ENCODE measurements around the gene PSME4.

DNA sequence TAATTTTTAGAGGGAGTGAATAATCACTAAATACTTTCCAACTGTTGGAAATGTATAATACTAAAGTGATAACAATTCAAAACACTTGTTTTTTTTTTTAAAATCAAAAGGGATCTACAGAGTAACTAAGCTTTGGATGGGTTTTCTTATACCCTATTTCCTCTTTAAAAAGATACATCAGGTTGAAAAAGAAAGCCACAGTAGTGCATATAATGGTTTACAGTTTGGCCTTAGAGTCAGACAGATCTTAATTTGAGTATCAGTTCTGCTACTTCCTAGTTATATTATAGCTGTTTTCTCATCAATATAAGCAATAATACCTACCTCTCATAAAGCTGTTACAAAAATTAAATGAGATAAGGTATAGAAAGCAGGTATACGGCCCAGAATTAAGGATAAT lies 28.5 kb downstream of the PSME4 start:
- TF ChIP-seq CTCF (IDR thresholded peaks at IDR 0.05 in 4 of 5, conservative IDR thresholded peaks at IDR 0.05 in 1 of 5) (no peak), POLR2A (IDR thresholded peaks at IDR 0.05) (no peak)

All from gastrocnemius medialis (tissue), 4 donors.